ENCODE measurements around the gene FAH.

Gene FAH

DNA sequence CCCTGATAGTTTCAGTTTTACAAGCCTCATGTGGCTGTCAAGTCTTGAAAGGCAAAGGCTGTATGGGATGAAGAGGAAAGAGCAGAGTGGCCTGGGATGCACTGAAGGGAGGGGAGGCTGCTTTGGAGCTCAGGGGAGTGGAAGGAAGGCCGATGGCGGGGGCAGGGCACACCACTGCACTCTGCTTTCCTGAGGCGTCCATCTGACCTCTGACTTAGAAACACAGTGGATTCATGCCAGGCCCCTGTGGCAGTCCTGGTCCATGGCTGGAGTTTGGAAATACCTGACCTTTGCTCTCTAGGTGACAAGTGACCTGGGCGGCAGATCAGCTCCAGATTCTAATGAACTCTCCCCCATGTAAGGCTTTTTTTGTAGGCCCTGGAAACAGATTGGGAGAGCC, 19.0 kb downstream of the FAH start:
- no peak for DNase-seq (ENCODE audit: low read depth in 1 of 2, low spot score in 1 of 2)

DNA sequence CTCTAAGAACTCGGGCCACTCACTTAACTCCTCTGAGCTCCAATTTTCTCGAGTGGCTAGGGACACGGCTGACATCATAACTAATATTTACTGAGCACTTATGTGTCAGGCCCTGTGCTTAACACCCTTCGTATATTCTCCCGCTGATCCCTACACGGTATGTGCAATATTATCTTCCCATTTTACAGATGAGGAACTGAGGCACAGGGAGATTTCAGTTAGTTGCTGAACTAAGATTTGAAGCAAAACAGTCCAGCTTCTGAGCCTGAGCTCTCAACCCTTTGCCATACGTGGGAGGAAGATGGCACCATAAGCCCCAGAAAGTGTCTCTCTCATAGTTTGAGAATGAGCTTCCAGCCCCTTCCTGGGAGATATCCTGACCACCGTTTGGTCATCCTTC, 19.6 kb downstream of the FAH start:
- no peak for DNase-seq (ENCODE audit: low read depth in 1 of 2, low spot score in 1 of 2)

GRCh38 chr15:80173022-80173759, 20.4 kb downstream of the FAH start:
- DNase-seq (ENCODE audit: low read depth in 1 of 2, low spot score in 1 of 2) = peak; percentile 39 to 58

- DNase-seq (ENCODE audit: low read depth in 1 of 2, low spot score in 1 of 2) = no peak
Observed at GRCh38 chr15:80174017-80174746, 21.4 kb downstream of the FAH start.

- no peak for DNase-seq (ENCODE audit: low read depth in 1 of 2, low spot score in 1 of 2)
Observed at GRCh38 chr15:80175436-80175835, 22.6 kb downstream of the FAH start.

GRCh38 chr15:80176443-80176842, 23.6 kb downstream of the FAH start:
- DNase-seq (ENCODE audit: low read depth in 1 of 2, low spot score in 1 of 2) = no peak

- DNase-seq (ENCODE audit: low read depth in 1 of 2, low spot score in 1 of 2) = no peak
Observed at GRCh38 chr15:80177156-80177555, 24.4 kb downstream of the FAH start.

DNA sequence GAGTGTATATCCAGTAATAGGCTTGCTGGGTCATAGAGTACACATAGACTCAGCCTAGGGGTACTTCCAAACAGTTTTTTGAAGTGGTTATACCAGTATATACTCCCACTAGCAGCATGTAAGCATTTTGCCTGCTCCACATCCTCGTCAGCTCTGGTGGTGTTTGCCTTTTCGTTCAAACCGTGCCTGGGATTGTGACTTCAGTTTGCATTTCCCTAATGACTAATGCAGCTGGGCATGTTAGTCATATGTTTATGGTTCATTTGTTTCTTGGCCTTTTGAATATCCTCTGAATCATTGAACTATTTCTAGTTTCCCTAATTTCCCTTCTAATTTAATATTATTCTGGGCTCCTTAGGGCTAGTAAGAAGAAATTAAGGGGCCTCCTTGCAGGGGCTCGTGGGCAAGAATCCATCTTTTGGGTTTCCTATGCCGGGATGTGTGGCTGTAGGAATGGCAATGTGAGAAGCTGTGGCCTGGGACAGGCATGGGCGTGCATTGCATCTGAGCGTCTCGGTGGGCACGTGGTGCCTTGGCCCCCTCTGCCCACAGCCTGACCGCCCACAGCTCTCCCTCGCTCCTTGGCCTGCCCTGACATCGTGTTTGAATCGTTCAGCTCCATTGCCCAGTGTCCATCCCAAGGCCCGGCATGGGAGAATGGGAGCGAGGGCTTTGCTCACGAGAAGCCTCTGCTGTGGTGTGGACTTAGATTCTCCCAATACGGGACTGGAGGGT, 26.4 kb downstream of the FAH start:
- no peak for DNase-seq (ENCODE audit: low read depth in 1 of 2, low spot score in 1 of 2)

GRCh38 chr15:80179935-80180334, 27.1 kb downstream of the FAH start:
- DNase-seq (ENCODE audit: low read depth in 1 of 2, low spot score in 1 of 2) = no peak

GRCh38 chr15:80180468-80180867, 27.7 kb downstream of the FAH start:
- DNase-seq (ENCODE audit: low read depth in 1 of 2, low spot score in 1 of 2) = no peak

- no peak for DNase-seq (ENCODE audit: low read depth in 1 of 2, low spot score in 1 of 2)
Observed at GRCh38 chr15:80180986-80181385, 28.2 kb downstream of the FAH start.

DNA sequence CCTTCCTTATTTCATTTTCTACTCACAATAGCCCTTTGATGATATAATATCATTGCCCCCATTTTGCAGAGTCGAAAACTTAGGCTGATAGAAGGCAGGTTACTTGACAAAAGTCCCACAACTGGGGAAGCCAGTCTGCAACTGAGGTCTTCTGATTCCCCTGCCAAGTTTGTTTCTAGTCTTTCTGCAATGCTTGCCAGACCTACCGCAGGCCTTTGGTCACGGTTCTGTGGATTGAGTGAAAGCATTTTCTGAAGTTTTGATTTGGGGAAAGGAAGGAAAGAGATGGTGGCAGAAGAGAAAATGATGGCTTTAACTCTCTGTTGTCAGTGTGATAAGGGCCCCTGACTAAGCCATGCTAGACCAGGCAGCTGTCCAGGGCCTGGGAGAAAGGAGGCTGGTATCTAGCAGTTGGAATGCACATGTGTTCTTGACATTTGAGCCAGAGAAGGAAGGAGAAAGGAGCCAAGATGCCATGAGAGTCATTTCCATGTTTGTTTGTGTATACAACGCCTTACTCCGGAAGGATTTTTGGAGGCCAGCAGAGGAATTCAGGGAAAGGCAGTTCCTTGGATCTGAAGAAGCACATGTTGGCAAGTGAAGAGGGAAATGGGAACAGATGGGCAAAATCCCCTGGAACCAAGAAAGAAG, 29.9 kb downstream of the FAH start:
- no peak for DNase-seq (ENCODE audit: low read depth in 1 of 2, low spot score in 1 of 2)

- no peak for DNase-seq (ENCODE audit: low read depth in 1 of 2, low spot score in 1 of 2)
Observed at GRCh38 chr15:80183306-80183705, 30.5 kb downstream of the FAH start.

DNA sequence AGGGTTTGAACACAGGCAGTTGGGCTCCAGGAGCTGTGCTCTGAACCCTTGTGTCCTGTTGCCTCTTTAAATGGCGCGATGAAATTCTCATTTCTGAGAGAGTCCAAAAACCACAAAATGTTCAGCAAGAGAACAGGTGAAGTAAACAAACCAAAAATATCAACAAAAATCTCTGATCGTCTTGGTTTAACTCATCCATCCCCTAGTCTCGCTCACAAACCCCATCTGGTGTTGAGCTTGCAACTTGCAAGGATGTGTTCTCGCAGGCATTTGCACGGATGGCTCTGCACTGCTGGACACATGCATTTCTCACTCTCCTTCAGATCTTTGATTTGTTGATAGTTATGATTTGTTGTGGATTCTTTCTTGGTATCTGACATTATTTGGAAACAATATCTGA, 31.1 kb downstream of the FAH start:
- no peak for DNase-seq (ENCODE audit: low read depth in 1 of 2, low spot score in 1 of 2)

DNA sequence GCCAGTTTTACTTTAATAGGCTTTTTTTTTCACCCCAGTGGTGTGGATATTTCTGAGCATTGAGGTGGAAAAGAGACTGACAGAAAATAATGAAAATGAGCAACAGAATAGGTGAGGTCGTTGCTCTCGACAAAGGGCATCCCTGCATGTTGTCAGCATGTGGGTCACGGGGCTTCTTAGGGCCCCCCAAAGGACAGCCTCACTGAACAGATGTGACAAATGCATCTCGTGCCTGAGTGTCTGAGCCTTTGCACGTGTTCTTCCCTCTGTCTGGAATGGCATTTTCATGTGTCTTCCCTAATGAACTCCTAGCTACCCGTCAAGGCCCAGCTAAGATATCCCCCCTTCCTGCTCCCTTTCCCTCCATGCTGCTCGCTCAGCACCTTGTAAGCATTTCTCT, 31.8 kb downstream of the FAH start:
- no peak for DNase-seq (ENCODE audit: low read depth in 1 of 2, low spot score in 1 of 2)

DNA sequence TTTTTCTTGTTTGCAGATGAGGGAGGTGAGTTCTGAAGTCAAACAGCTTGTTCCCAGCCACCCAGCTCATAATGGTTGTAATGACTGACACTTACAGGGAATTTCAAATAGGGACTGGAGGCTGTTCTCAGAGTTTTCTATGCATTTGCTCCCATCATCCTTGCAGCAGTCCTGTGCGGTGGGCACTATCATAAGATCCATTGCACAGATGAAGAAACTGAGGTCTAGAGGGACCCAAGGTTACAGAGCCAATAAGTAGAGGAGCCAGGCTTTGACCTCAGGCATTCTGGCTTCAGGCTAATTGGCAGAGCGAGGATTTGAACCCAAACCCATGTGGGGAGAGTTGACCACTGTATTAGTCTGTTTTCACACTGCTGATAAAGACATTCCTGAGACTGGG, 32.4 kb downstream of the FAH start:
- DNase-seq (ENCODE audit: low read depth in 1 of 2, low spot score in 1 of 2) = no peak

- no peak for DNase-seq (ENCODE audit: low read depth in 1 of 2, low spot score in 1 of 2)
Observed at GRCh38 chr15:80186066-80186465, 33.3 kb downstream of the FAH start.

DNA sequence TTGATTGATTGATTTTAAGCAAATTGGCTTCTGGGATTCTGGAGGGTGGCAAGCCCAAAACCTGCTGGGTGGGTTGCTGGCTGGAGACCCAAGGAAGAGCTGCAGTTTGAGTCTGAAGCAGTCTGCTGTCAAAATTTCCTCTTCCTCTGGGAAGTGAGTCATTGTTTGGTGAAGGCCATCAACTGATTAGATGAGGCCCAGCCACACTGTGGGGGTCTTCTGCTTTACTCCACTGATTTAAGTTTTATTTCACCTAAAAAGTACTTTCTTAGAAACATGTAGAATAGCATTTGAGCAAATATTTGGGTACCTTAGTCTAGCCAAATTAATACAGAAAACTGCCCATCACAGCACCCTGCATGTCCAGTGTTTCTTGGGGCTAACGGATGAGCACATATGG, 33.8 kb downstream of the FAH start:
- DNase-seq (ENCODE audit: low read depth in 1 of 2, low spot score in 1 of 2) = no peak

DNA sequence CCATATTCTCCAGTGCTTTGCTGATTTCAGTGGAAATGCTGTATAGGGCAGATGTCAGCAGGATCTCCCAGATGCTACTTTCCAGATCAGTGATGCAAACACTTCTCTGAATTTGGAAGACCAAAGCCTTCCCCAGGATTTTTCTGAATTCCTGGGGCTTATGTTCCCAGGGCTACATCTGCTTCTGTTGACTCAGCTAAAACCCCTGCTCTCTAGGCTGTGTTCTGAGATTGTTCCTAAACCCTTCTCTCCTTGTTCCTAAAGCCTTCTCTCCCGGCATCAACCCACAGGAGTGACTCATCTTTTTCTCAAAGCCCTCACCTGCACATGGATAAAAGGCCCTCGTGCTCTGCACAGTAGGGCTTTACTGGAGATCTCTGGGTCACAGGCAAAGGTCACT, 35.5 kb downstream of the FAH start:
- no peak for DNase-seq (ENCODE audit: low read depth in 1 of 2, low spot score in 1 of 2)

GRCh38 chr15:80191198-80191597, 38.4 kb downstream of the FAH start:
- no peak for DNase-seq (ENCODE audit: low read depth in 1 of 2, low spot score in 1 of 2)

- DNase-seq (ENCODE audit: low read depth in 1 of 2, low spot score in 1 of 2) = no peak
Observed at GRCh38 chr15:80191897-80192595, 39.2 kb downstream of the FAH start.

Data from stimulated activated CD4-positive, alpha-beta T cell treated with anti-CD3 and anti-CD28 coated beads, Interleukin-15, amount 100 ng/mL, for 1 hour (primary cell).